ENCODE data around the gene SLC5A1. TPM values are rescaled to one million over a fixed set of nuclear protein-coding genes. Genes with fewer than 3 reads are reported as not detected.

The SLC5A1 gene
- total and polyA plus RNA-seq, 2 of the 13 experiments (the other 11 are each of a cell fraction or from before 2014, with no cell fraction given): not detected

GRCh38 chr22:32083814-32084213, 40.8 kb downstream of the SLC5A1 start:
- no peak for FAIRE-seq
- TF ChIP-seq HIC2 (CRISPR knock-in tag; IDR thresholded peaks at IDR 0.05; ENCODE audit: low read depth): no peak
- no peak for TF ChIP-seq ZNF770 (CRISPR knock-in tag; IDR thresholded peaks at IDR 0.05)
- TF ChIP-seq DNMT3B (CRISPR knock-in tag; conservative IDR thresholded peaks at IDR 0.05): no peak
- TF ChIP-seq, protein P1, sequence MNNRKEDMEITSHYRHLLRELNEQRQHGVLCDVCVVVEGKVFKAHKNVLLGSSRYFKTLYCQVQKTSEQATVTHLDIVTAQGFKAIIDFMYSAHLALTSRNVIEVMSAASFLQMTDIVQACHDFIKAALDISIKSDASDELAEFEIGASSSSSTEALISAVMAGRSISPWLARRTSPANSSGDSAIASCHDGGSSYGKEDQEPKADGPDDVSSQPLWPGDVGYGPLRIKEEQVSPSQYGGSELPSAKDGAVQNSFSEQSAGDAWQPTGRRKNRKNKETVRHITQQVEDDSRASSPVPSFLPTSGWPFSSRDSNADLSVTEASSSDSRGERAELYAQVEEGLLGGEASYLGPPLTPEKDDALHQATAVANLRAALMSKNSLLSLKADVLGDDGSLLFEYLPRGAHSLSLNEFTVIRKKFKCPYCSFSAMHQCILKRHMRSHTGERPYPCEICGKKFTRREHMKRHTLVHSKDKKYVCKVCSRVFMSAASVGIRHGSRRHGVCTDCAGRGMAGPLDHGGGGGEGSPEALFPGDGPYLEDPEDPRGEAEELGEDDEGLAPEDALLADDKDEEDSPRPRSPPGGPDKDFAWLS (CRISPR knock-in tag; IDR thresholded peaks at IDR 0.05; ENCODE audit: borderline replicate concordance): no peak
- TF ChIP-seq ZNF557 (CRISPR knock-in tag; IDR thresholded peaks at IDR 0.05): no peak
- TF ChIP-seq HDAC2 (CRISPR knock-in tag; IDR thresholded peaks at IDR 0.05): no peak
- TF ChIP-seq ZNF24 (IDR thresholded peaks at IDR 0.05): no peak
- Histone ChIP-seq H3K4me2 (ENCODE audit: low read depth, low read length) (no peak overlapping the region), H3K4me1 (ENCODE audit: insufficient read depth, low read length) (no peaks in the 10 kb centered on the region), H2AFZ (ENCODE audit: low read length) (no peak overlapping the region), H3K9ac (ENCODE audit: insufficient read depth, low read depth, low read length) (no peak overlapping the region), H3K4me3 (replicated peaks in 1 of 3; ENCODE audit: insufficient read depth in 1 of 3, low read depth in 2 of 3, low read length in 3 of 3) (no peak overlapping the region), H3K27ac (ENCODE audit: extremely low read length, insufficient read depth, low read length) (no peak overlapping the region), H3K9me3 (ENCODE audit: low read length) (no peaks in the 10 kb centered on the region), H3K79me2 (ENCODE audit: insufficient read depth, low read length) (no peaks in the 10 kb centered on the region), H3K27me3 (ENCODE audit: control insufficient read depth in 1 of 2, insufficient read depth in 2 of 2, low read length in 2 of 2) (no peaks in the 10 kb centered on the region; a peak in 3 of 5 replicates), H4K20me1 (ENCODE audit: insufficient read depth, low read length) (no peaks in the 10 kb centered on the region), H3K36me3 (replicated peaks in 1 of 2; ENCODE audit: control insufficient read depth in 1 of 2, insufficient read depth in 2 of 2, low read length in 2 of 2) (no peaks in the 10 kb centered on the region)
- intact Hi-C loops (cut with micrococcal nuclease; ENCODE audit: unreplicated experiment) (loop anchor here (10.0 kb wide), 1 partner anchor 419 kb away; the partner anchor contains the start of gene PISD), in situ Hi-C loops (cut with HindIII; ENCODE audit: extremely low pct_ligation_motif_present, low pct_unique_long_range_greater_than_20kb) (loop anchor here (5.0 to 25.0 kb wide), 2 partner anchors 107 to 422 kb away; partner anchors contain the start of gene PISD)
- ChIA-PET CTCF (ENCODE audit: low intra/inter-chr PET ratio, low total read pairs) (no interaction called here), POLR2A (no interaction called here)
- no TSS peak for BruUV-seq (replicated peaks)
- ATAC-seq: no peak
- no peak for DNase-seq (ENCODE audit: low spot score)

Measured in HepG2 (cell line).